ENCODE data around the gene BATF2. TPM values are rescaled to one million over a fixed set of nuclear protein-coding genes. Genes with fewer than 3 reads are reported as not detected.
A peak's percentile ranks its signal among the peaks of the same experiment; 100 is the strongest.
"Not testable (repeated sequence)": the region's sequence is repeated elsewhere in the genome, so short reads cannot be mapped to it uniquely, and the experiment has no call there.

The BATF2 gene
- total RNA-seq, 1 experiment from 2014 or later: 0.59 TPM

- peak; percentile 77 for DNase-seq (ENCODE audit: low spot score)
Observed at GRCh38 chr11:65013888-65014725, 17.3 kb upstream of the BATF2 start, which contains the start of gene ARL2. ARL2 (plus strand) TSS chr11:65014160; CDS start chr11:65014208, 48 bp downstream.

GRCh38 chr11:65013130-65013887 lies 16.5 kb upstream of the BATF2 start:
- peak; percentile 80 for DNase-seq (ENCODE audit: low spot score)

GRCh38 chr11:65008873-65009272 lies 12.1 kb upstream of the BATF2 start:
- no peak for DNase-seq (ENCODE audit: low spot score)

GRCh38 chr11:65008016-65008415 lies 11.2 kb upstream of the BATF2 start:
- DNase-seq (ENCODE audit: low spot score): no peak

GRCh38 chr11:65003968-65004367 lies 7.2 kb upstream of the BATF2 start:
- DNase-seq (ENCODE audit: low spot score): not testable (repeated sequence)

GRCh38 chr11:65003282-65003681 lies 6.5 kb upstream of the BATF2 start:
- DNase-seq (ENCODE audit: low spot score): no peak

GRCh38 chr11:65002706-65003105 lies 5.9 kb upstream of the BATF2 start:
- no peak for DNase-seq (ENCODE audit: low spot score)

- DNase-seq (ENCODE audit: low spot score): no peak
Observed at GRCh38 chr11:64999478-64999877, 2.7 kb upstream of the BATF2 start.

GRCh38 chr11:64998690-64999431 lies 2.1 kb upstream of the BATF2 start:
- no peak for DNase-seq (ENCODE audit: low spot score)

GRCh38 chr11:64998141-64998540 lies 1.4 kb upstream of the BATF2 start:
- DNase-seq (ENCODE audit: low spot score): no peak

GRCh38 chr11:64996327-64996709 lies 453 bp downstream of the BATF2 start:
- no peak for DNase-seq (ENCODE audit: low spot score)

GRCh38 chr11:64994318-64994717 lies 2.5 kb downstream of the BATF2 start:
- DNase-seq (ENCODE audit: low spot score): no peak

GRCh38 chr11:64990222-64990923 lies 6.4 kb downstream of the BATF2 start:
- DNase-seq (ENCODE audit: low spot score): peak; percentile 29

GRCh38 chr11:64989416-64989815 lies 7.4 kb downstream of the BATF2 start:
- DNase-seq (ENCODE audit: low spot score): no peak

- no peak for DNase-seq (ENCODE audit: low spot score)
Observed at GRCh38 chr11:64987998-64988854, 8.5 kb downstream of the BATF2 start.

- DNase-seq (ENCODE audit: low spot score): not testable (repeated sequence)
Observed at GRCh38 chr11:64983339-64983738, 13.4 kb downstream of the BATF2 start.

- no peak for DNase-seq (ENCODE audit: low spot score)
Observed at GRCh38 chr11:64976651-64977050, 20.1 kb downstream of the BATF2 start.

GRCh38 chr11:64974124-64974523 lies 22.6 kb downstream of the BATF2 start:
- DNase-seq (ENCODE audit: low spot score): no peak

GRCh38 chr11:64971421-64972233 lies 25.1 kb downstream of the BATF2 start, which contains the start of gene MAJIN:
MAJIN (minus strand) TSS chr11:64972108; CDS start chr11:64959405, 12,703 bp downstream.
- no peak for DNase-seq (ENCODE audit: low spot score)

Data from A172 (cell line).